Stromal cell of bone marrow (primary cell): ENCODE data around the gene PLAC9.

Source experiments
- DNase-seq: peaks from one replicate; pipeline ENCODE4 v3.0.0-alpha.2; 2012; ENCODE audit warnings: low read depth

Gene PLAC9

GRCh38 chr10:80184291-80184690, 51.8 kb downstream of the PLAC9 start:
- DNase-seq: no peak

- DNase-seq: no peak
These were observed 53.2 kb downstream of the PLAC9 start for GRCh38 chr10:80185578-80186299.

- DNase-seq: no peak
These were observed 54.0 kb downstream of the PLAC9 start for GRCh38 chr10:80186364-80187012.

DNA sequence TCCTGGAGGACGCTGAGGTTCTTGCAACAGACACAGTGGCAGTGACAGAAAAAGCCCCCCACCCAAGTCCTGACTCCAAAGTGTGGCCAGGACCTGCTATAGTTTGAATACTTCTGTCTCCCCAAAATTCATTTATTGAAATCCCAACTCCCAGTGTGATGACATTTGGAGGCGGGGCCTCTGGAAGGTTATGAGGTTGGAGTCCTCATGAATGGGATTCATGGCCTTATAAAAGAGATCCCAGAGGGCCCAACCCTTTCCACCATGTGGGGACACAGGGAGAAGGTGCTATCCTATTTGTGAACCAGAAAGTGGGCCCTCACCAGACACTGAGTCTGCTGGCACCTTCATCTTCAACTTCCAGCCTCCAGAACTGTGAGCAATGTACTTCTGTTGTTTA, 54.5 kb downstream of the PLAC9 start:
- DNase-seq: no peak

- DNase-seq: no peak
These were observed 55.2 kb downstream of the PLAC9 start for GRCh38 chr10:80187465-80188409.

GRCh38 chr10:80188713-80189112, 56.2 kb downstream of the PLAC9 start:
- no peak for DNase-seq

- DNase-seq: no peak
These were observed 59.2 kb downstream of the PLAC9 start for GRCh38 chr10:80191589-80192270.

DNA sequence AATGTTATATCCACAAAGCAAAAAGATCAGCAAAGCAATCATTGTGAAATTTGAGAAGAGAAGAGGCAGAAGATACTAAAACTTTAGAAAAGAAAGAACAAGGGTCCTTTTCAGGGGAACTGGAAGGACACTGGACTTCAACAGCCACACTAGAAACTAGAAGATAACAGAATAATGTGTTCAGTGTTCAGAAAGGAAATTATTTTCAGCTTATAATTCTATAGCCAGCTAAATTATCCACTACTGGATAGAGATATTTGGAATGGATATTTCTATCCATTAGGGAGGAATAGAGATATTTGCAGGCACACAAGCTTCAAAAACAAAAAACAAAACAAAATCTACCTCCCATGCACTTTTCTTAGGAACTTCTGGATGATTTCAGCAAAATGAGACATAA, 60.0 kb downstream of the PLAC9 start:
- DNase-seq: no peak

DNA sequence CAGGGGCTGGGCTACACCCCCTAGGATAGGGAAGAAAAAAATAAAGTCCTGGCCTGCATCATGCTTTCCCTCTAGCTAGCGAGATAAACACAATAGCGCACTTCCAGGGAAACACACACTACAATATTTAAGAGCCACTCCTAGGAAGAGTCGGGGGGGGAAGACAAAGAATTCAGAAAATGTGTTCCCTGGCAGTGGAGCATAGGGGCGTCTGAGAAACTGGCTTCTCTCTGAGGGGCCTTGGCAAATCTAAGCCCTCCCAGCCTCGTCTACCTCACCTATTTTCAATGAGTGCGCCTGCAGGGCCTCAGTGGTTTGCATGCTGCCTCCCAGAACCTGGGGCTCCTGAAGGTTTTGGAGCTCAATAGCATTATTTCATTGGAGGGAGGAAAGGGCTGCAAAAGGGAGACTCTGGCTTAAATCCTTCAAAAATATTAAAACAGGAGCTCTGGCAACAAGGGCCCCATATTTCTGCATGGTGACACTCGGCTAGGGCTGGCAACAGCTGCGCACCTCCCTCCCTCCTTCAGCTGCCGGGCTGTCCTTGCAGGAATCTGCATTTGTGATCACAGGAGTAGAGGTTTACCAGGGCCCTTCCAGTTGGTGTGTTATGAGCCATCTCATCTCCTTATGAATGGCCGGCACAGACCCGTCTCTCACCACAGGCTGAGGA, 62.0 kb downstream of the PLAC9 start:
- DNase-seq: no peak
